SK-N-SH (cell line): Measurements from ENCODE around the gene MYO5C. TPM values are rescaled to one million over a fixed set of nuclear protein-coding genes. Genes with fewer than 3 reads are reported as not detected.

Experiments
- CTCF ChIA-PET: fragments of 300-600, 350-600 bp; formaldehyde crosslinking; extraction: SDS; loops from one replicate; lab custom pipeline; 2021; lab: Yijun Ruan, JAX
- POLR2A ChIA-PET: fragments of 350-600 bp; sonication (Branson Sonifier 250); formaldehyde crosslinking; extraction: SDS; loops from one replicate; lab custom pipeline; 2020; ENCODE audit warnings: antibody characterized with exemption, inconsistent platforms; lab: Yijun Ruan, JAX
- DNase-seq: peaks from one replicate; pipeline ENCODE4 v3.0.0; 2012
- H2AFZ ChIP-seq: fragments of 200-600 bp; sonication (generic); 2 replicates; pipeline ENCODE4 v1.8.1; 2016; ENCODE audit warnings: antibody characterized with exemption, mild to moderate bottlenecking, low read depth
- H3F3A ChIP-seq: fragments of 200-600 bp; sonication (generic); replicated peaks from 2 replicates; pipeline ENCODE3; 2016; ENCODE audit warnings: antibody characterized with exemption, mild to moderate bottlenecking; ENCODE audit not compliant: insufficient read depth
- H3K27ac ChIP-seq, 2 experiments: fragments of 200-500 bp in 1 of 2; fragments of 200-600 bp in 1 of 2; sonication (Bioruptor generic) in 1 of 2; sonication (generic), shearing (Covaris generic) in 1 of 2; 2 replicates each; pipeline versions ENCODE4 v1.5.1 to v1.6.1; 2014 to 2016; ENCODE audit warnings: low read depth in 2 of 2, inconsistent platforms in 1 of 2, low read length in 1 of 2, mild to moderate bottlenecking in 1 of 2, mixed read lengths in 1 of 2
- H3K27me3 ChIP-seq: fragments of 200-600 bp; sonication (generic), shearing (Covaris generic); 2 replicates; pipeline ENCODE4 v1.6.1; 2016; ENCODE audit warnings: mixed run types; ENCODE audit not compliant: insufficient read depth
- H3K36me3 ChIP-seq, 2 experiments: fragments of 200-500 bp in 1 of 2; fragments of 200-600 bp in 1 of 2; sonication (Bioruptor generic) in 1 of 2; sonication (generic) in 1 of 2; replicated peaks in 1 of 2; 2 replicates each; pipeline versions ENCODE3 to v1.5.1; 2014 to 2016; ENCODE audit warnings: low read length in 1 of 2, mild to moderate bottlenecking in 1 of 2; ENCODE audit not compliant: insufficient read depth in 2 of 2, control insufficient read depth in 1 of 2
- H3K4me1 ChIP-seq, 2 experiments: fragments of 200-500 bp in 1 of 2; fragments of 200-600 bp in 1 of 2; sonication (Bioruptor generic) in 1 of 2; sonication (generic), shearing (Covaris generic) in 1 of 2; 2 replicates each; pipeline versions ENCODE4 v1.5.1 to v1.6.1; 2014 to 2016; ENCODE audit warnings: low read depth in 1 of 2, low read length in 1 of 2, mixed run types in 1 of 2; ENCODE audit not compliant: insufficient read depth in 2 of 2, control insufficient read depth in 1 of 2
- H3K4me2 ChIP-seq: fragments of 200-600 bp; sonication (generic), shearing (Covaris generic); 2 replicates; pipeline ENCODE4 v1.6.1; 2017; ENCODE audit warnings: mixed run types
- H3K4me3 ChIP-seq, 2 experiments: fragments of 200-500 bp in 1 of 2; fragments of 200-600 bp in 1 of 2; sonication (Bioruptor generic) in 1 of 2; sonication (generic), shearing (Covaris generic) in 1 of 2; 2 replicates each; pipeline versions ENCODE4 v1.5.1 to v1.8.1; 2014 to 2016; ENCODE audit warnings: low read depth in 2 of 2, inconsistent platforms in 1 of 2, low read length in 1 of 2, mild to moderate bottlenecking in 1 of 2, mixed read lengths in 1 of 2, moderate library complexity in 1 of 2
- H3K79me2 ChIP-seq: fragments of 200-600 bp; sonication (generic); 2 replicates; pipeline ENCODE4 v1.8.1; 2017; ENCODE audit warnings: mild to moderate bottlenecking; ENCODE audit not compliant: insufficient read depth
- H3K9ac ChIP-seq: fragments of 200-600 bp; sonication (generic); 2 replicates; pipeline ENCODE4 v1.6.1; 2017; ENCODE audit warnings: mixed run types
- H3K9me2 ChIP-seq: fragments of 200-600 bp; sonication (generic); 2 replicates; pipeline ENCODE4 v1.6.1; 2017; ENCODE audit warnings: mixed run types
- H3K9me3 ChIP-seq: fragments of 200-600 bp; sonication (generic); 2 replicates; pipeline ENCODE4 v1.6.1; 2017; ENCODE audit warnings: mixed run types, mild to moderate bottlenecking, moderate library complexity
- H4K20me1 ChIP-seq: fragments of 200-600 bp; sonication (generic); 2 replicates; pipeline ENCODE4 v1.6.1; 2017; ENCODE audit warnings: mild to moderate bottlenecking, mixed run types; ENCODE audit not compliant: insufficient read depth
- ELF1 ChIP-seq: IDR thresholded peaks from 2 replicates; pipeline ENCODE4 v1.4.0; 2012
- EP300 ChIP-seq, 2 experiments: IDR thresholded peaks; 2 replicates each; pipeline versions ENCODE4 v1.4.0 to v1.6.1; 2012; ENCODE audit warnings: borderline replicate concordance in 1 of 2, low read depth in 1 of 2, low read length in 1 of 2
- EZH2phosphoT487 ChIP-seq: fragments of 200-600 bp; sonication (generic); IDR thresholded peaks from 2 replicates; pipeline ENCODE4 v1.6.1; 2017; ENCODE audit warnings: low read depth, mixed run types, mild to moderate bottlenecking, antibody characterized with exemption, moderate library complexity, borderline replicate concordance
- FOSL2 ChIP-seq: IDR thresholded peaks from 2 replicates; pipeline ENCODE4 v1.4.0; 2012; ENCODE audit warnings: low read depth, mild to moderate bottlenecking, moderate library complexity, borderline replicate concordance
- FOXM1 ChIP-seq: IDR thresholded peaks from 2 replicates; pipeline ENCODE4 v1.4.0; 2012; ENCODE audit warnings: low read depth, mild to moderate bottlenecking
- GABPA ChIP-seq: IDR thresholded peaks from 2 replicates; pipeline ENCODE4 v1.4.0; 2012; ENCODE audit warnings: low read depth, mild to moderate bottlenecking
- MXI1 ChIP-seq: IDR thresholded peaks from 2 replicates; pipeline ENCODE4 v1.6.1; 2012; ENCODE audit warnings: mild to moderate bottlenecking, low read depth, low read length, improper control_type of control experiment
- NFIC ChIP-seq: IDR thresholded peaks from 2 replicates; pipeline ENCODE4 v1.4.0; 2012; ENCODE audit warnings: borderline replicate concordance
- NRF1 ChIP-seq: IDR thresholded peaks from 2 replicates; pipeline ENCODE4 v1.6.1; 2012; ENCODE audit warnings: low read depth, mild to moderate bottlenecking, low read length
- RFX5 ChIP-seq: IDR thresholded peaks from 2 replicates; pipeline ENCODE4 v1.6.1; 2012; ENCODE audit warnings: mild to moderate bottlenecking, improper control_type of control experiment, low read length
- RXRA ChIP-seq: IDR thresholded peaks from 2 replicates; pipeline ENCODE4 v1.4.0; 2012; ENCODE audit warnings: low read depth, mild to moderate bottlenecking, borderline replicate concordance
- SMC3 ChIP-seq: IDR thresholded peaks from 2 replicates; pipeline ENCODE4 v1.6.1; 2012; ENCODE audit warnings: low read depth, low read length, improper control_type of control experiment
- TAF1 ChIP-seq: IDR thresholded peaks from 2 replicates; pipeline ENCODE4 v1.6.1; 2012; ENCODE audit warnings: low read depth, mild to moderate bottlenecking, low read length, moderate library complexity, borderline replicate concordance
- TCF12 ChIP-seq: IDR thresholded peaks from 2 replicates; pipeline ENCODE4 v1.4.0; 2012
- TEAD4 ChIP-seq: IDR thresholded peaks from 2 replicates; pipeline ENCODE4 v1.4.0; 2012; ENCODE audit warnings: mild to moderate bottlenecking, borderline replicate concordance; ENCODE audit not compliant: insufficient read depth
- WGBS: methylation state at CpG from one replicate; pipeline ENCODE4 v1.1.6; 2017; ENCODE audit warnings: low lambda C conversion rate; 5-methylcytosine and 5-hydroxymethylcytosine counted together
- polyA plus RNA-seq, 3 experiments: library from polyadenylated mRNA; depleted of rRNA; stranded (reverse); fragments of >200 nt; gene quantifications; 2 replicates each; pipeline ENCODE4 v1.2.3, GENCODE V29; 2012
- TF ChIP-seq, protein P1 (sequence below): IDR thresholded peaks from 2 replicates; pipeline ENCODE4 v1.6.1; 2012; ENCODE audit warnings: mild to moderate bottlenecking, low read depth, low read length, moderate library complexity
- TF ChIP-seq, protein P2 (sequence below): IDR thresholded peaks from 2 replicates; pipeline ENCODE4 v1.4.0; 2012; ENCODE audit warnings: low read depth
- TF ChIP-seq, protein P3 (sequence below): IDR thresholded peaks from 2 replicates; pipeline ENCODE4 v1.4.0; 2012; ENCODE audit warnings: low read depth, borderline replicate concordance
- TF ChIP-seq, protein P4 (sequence below): fragments of 150-350 bp; IDR thresholded peaks from 2 replicates; pipeline ENCODE4 v1.6.1; 2016; ENCODE audit warnings: mild to moderate bottlenecking, low read depth, low read length
- TF ChIP-seq, protein P5 (sequence below): fragments of 150-350 bp; IDR thresholded peaks from 2 replicates; pipeline ENCODE4 v1.6.1; 2017; ENCODE audit warnings: antibody characterized with exemption, low read length, low read depth, borderline replicate concordance

Gene MYO5C
- polyA plus RNA-seq, 1 of the 3 experiments (the other 2 are of a cell fraction): 0.99 TPM

DNA sequence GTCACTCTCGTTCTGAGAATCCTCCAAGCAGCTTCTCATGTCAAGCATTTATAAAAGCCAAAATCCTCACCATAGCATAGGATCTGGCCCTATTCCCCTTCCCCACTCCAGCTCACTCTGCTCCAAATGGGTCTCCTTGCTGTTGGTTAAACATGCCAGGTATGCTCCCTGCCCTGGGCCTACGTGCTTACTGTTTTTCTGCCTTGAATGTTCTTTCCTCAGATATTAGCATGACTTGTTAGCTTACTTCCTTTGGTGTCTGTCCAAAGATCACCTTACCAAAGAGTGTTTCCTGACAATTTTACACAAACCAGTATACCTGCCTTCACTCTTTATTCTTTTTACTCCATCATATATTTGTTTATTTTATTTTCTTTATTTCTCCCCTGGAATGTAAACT is 33.1 kb upstream of the MYO5C start:
- Histone ChIP-seq H3K9me2 (no peaks in the 10 kb centered on the region), H3K79me2 (no peaks in the 10 kb centered on the region), H3K36me3 (peaks cover 10 to 32% of the 10 kb centered on the region in 2 experiments), H3K4me2 (no peak overlapping the region), H3K27ac (no peak overlapping the region), H3K27me3 (no peaks in the 10 kb centered on the region), H3K9ac (no peak overlapping the region), H3K4me1 (peaks cover 0 to 3% of the 10 kb centered on the region in 2 experiments; a peak in 2 of 4 replicates), H3K9me3 (no peaks in the 10 kb centered on the region), H2AFZ (no peak overlapping the region)
- CTCF ChIA-PET: interaction anchor here (1.6 kb wide), 1 partner anchor 407 kb away, joined by 6 read pairs; no protein-coding TSS in a partner anchor
- 87% methylated on average over 2 of the region's 2 CpGs for WGBS
- DNase-seq: no peak
- POLR2A ChIA-PET: no interaction called here
- no peak for TF ChIP-seq RXRA
- TF ChIP-seq GABPA: no peak
- TF ChIP-seq, protein P1, sequence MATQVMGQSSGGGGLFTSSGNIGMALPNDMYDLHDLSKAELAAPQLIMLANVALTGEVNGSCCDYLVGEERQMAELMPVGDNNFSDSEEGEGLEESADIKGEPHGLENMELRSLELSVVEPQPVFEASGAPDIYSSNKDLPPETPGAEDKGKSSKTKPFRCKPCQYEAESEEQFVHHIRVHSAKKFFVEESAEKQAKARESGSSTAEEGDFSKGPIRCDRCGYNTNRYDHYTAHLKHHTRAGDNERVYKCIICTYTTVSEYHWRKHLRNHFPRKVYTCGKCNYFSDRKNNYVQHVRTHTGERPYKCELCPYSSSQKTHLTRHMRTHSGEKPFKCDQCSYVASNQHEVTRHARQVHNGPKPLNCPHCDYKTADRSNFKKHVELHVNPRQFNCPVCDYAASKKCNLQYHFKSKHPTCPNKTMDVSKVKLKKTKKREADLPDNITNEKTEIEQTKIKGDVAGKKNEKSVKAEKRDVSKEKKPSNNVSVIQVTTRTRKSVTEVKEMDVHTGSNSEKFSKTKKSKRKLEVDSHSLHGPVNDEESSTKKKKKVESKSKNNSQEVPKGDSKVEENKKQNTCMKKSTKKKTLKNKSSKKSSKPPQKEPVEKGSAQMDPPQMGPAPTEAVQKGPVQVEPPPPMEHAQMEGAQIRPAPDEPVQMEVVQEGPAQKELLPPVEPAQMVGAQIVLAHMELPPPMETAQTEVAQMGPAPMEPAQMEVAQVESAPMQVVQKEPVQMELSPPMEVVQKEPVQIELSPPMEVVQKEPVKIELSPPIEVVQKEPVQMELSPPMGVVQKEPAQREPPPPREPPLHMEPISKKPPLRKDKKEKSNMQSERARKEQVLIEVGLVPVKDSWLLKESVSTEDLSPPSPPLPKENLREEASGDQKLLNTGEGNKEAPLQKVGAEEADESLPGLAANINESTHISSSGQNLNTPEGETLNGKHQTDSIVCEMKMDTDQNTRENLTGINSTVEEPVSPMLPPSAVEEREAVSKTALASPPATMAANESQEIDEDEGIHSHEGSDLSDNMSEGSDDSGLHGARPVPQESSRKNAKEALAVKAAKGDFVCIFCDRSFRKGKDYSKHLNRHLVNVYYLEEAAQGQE: no peak
- TF ChIP-seq NFIC: no peak
- TF ChIP-seq, protein P2, sequence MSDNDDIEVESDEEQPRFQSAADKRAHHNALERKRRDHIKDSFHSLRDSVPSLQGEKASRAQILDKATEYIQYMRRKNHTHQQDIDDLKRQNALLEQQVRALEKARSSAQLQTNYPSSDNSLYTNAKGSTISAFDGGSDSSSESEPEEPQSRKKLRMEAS: no peak
- TF ChIP-seq FOSL2: no peak
- no peak for TF ChIP-seq RFX5
- TF ChIP-seq, protein P3, sequence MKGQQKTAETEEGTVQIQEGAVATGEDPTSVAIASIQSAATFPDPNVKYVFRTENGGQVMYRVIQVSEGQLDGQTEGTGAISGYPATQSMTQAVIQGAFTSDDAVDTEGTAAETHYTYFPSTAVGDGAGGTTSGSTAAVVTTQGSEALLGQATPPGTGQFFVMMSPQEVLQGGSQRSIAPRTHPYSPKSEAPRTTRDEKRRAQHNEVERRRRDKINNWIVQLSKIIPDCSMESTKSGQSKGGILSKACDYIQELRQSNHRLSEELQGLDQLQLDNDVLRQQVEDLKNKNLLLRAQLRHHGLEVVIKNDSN: no peak
- TF ChIP-seq, all 33 proteins: peak for 0
- no peak overlapping the region for H3K4me3 ChIP-seq
- no peaks in the 10 kb centered on the region for H4K20me1 ChIP-seq
- H3F3A ChIP-seq: no peaks in the 10 kb centered on the region

DNA sequence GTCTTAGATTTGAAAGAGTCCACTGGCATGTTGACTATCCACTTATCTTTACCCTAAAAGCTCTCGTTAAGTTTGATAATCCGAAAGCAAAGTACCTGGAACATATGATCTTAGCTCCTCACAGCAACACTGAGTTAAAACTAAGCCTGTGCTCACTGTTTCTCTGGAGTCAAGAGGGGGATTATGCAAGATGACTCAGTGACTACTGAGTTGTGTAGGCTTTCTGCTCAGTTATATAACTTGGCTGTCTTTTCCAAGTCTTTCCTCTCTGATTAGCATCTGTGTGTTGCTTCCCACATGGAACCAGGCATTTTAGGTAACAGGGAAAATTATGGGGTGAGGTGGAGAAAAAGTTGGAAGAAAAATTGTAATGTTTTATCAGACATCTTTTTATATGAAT is 31.2 kb upstream of the MYO5C start:
- H2AFZ ChIP-seq: no peak overlapping the region
- H3K4me1 ChIP-seq: peaks cover 0 to 3% of the 10 kb centered on the region in 2 experiments; a peak in 2 of 4 replicates
- H4K20me1 ChIP-seq: no peaks in the 10 kb centered on the region
- H3K4me3 ChIP-seq: no peak overlapping the region
- H3K27me3 ChIP-seq: no peaks in the 10 kb centered on the region
- no peak overlapping the region for H3K27ac ChIP-seq
- H3K9me2 ChIP-seq: no peaks in the 10 kb centered on the region
- POLR2A ChIA-PET: no interaction called here
- WGBS: 100% methylated on average over 2 of the region's 2 CpGs
- no peaks in the 10 kb centered on the region for H3K79me2 ChIP-seq
- CTCF ChIA-PET: interaction anchor here (0.6 kb wide), 1 partner anchor 409 kb away, joined by 3 read pairs; no protein-coding TSS in a partner anchor
- no peaks in the 10 kb centered on the region for H3F3A ChIP-seq
- no peak overlapping the region for H3K4me2 ChIP-seq
- H3K9ac ChIP-seq: no peak overlapping the region
- no peaks in the 10 kb centered on the region for H3K9me3 ChIP-seq
- no peak for DNase-seq
- H3K36me3 ChIP-seq: peaks cover 15 to 44% of the 10 kb centered on the region in 2 experiments
- TF ChIP-seq EP300 (IDR thresholded peaks at IDR 0.05; ENCODE audit: borderline replicate concordance in 1 of 2, low read depth in 1 of 2, low read length in 1 of 2): no peak
- TF ChIP-seq TAF1: no peak
- TF ChIP-seq FOXM1: no peak
- no peak for TF ChIP-seq SMC3
- TF ChIP-seq, protein P4, sequence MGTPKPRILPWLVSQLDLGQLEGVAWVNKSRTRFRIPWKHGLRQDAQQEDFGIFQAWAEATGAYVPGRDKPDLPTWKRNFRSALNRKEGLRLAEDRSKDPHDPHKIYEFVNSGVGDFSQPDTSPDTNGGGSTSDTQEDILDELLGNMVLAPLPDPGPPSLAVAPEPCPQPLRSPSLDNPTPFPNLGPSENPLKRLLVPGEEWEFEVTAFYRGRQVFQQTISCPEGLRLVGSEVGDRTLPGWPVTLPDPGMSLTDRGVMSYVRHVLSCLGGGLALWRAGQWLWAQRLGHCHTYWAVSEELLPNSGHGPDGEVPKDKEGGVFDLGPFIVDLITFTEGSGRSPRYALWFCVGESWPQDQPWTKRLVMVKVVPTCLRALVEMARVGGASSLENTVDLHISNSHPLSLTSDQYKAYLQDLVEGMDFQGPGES: no peak
- TF ChIP-seq EZH2phosphoT487: no peak
- no peak for TF ChIP-seq MXI1
- TF ChIP-seq NRF1: no peak
- no peak for TF ChIP-seq TCF12
- no peak for TF ChIP-seq RXRA
- no peak for TF ChIP-seq GABPA
- TF ChIP-seq TEAD4: no peak
- TF ChIP-seq ELF1: no peak
- TF ChIP-seq, protein P2: no peak
- TF ChIP-seq, protein P5, sequence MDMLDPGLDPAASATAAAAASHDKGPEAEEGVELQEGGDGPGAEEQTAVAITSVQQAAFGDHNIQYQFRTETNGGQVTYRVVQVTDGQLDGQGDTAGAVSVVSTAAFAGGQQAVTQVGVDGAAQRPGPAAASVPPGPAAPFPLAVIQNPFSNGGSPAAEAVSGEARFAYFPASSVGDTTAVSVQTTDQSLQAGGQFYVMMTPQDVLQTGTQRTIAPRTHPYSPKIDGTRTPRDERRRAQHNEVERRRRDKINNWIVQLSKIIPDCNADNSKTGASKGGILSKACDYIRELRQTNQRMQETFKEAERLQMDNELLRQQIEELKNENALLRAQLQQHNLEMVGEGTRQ: no peak
